Endothelial cell of umbilical vein (primary cell): ENCODE results near the gene MIGA1. TPM values are rescaled to one million over a fixed set of nuclear protein-coding genes. Genes with fewer than 3 reads are reported as not detected.

ENCODE experiments used
- BruUV-seq: library from RNA; stranded (reverse); fragments of 400-500 nt; replicated peaks from 2 replicates; lab custom pipeline; 2021; lab: Mats Ljungman, UMichigan
- CTCF ChIA-PET: fragments of 300-600, 350-600 bp; sonication (Branson Sonifier 250); formaldehyde crosslinking; loops from one replicate; lab custom pipeline; 2021; ENCODE audit warnings: antibody characterized with exemption, inconsistent platforms; lab: Charles Lee
- POLR2A ChIA-PET: fragments of 300-600, 350-600 bp; sonication (Branson Sonifier 250); formaldehyde crosslinking; loops from one replicate; lab custom pipeline; 2021; ENCODE audit warnings: antibody characterized with exemption, inconsistent platforms; lab: Charles Lee
- DNase-seq: peaks from one replicate; pipeline ENCODE4 v3.0.0-alpha.2; 2011; ENCODE audit warnings: low read depth, low spot score
- FAIRE-seq: peaks from 2 replicates; lab custom pipeline; 2011; peaks lifted over from hg19 to GRCh38; lab: Jason Lieb, UNC
- H2AFZ ChIP-seq: 2 replicates; pipeline ENCODE4 v1.6.0; 2012; ENCODE audit warnings: low read depth, low read length, control low read depth, inconsistent platforms
- H3K27ac ChIP-seq: 2 replicates; pipeline ENCODE4 v1.5.1; 2011; ENCODE audit warnings: low read depth, mild to moderate bottlenecking, control low read depth, low read length, moderate library complexity; ENCODE audit not compliant: insufficient read depth
- H3K27me3 ChIP-seq, 2 experiments: 2 replicates each; pipeline versions ENCODE4 v1.6.0 to v1.6.1; 2011; ENCODE audit warnings: low read length in 2 of 2, mixed read lengths in 1 of 2; ENCODE audit not compliant: control insufficient read depth in 2 of 2, insufficient read depth in 2 of 2
- H3K36me3 ChIP-seq, 2 experiments: 2 replicates in 1 of 2; 3 replicates in 1 of 2; pipeline ENCODE4 v1.5.1; 2011; ENCODE audit warnings: low read length in 2 of 2, mild to moderate bottlenecking in 1 of 2, moderate library complexity in 1 of 2; ENCODE audit not compliant: control insufficient read depth in 2 of 2, insufficient read depth in 2 of 2; ENCODE audit errors: extremely low read depth in 1 of 2
- H3K4me1 ChIP-seq: 3 replicates; pipeline ENCODE4 v1.5.1; 2011; ENCODE audit warnings: mild to moderate bottlenecking, low read length; ENCODE audit not compliant: control insufficient read depth, insufficient read depth; ENCODE audit errors: extremely low read depth
- H3K4me2 ChIP-seq: 2 replicates; pipeline ENCODE4 v1.6.1; 2011; ENCODE audit warnings: low read length, control low read depth, mixed read lengths; ENCODE audit not compliant: insufficient read depth
- H3K4me3 ChIP-seq, 3 experiments: fragments of 200-600 bp in 1 of 3; sonication (generic), shearing (Covaris generic) in 1 of 3; replicated peaks in 1 of 3; 2 replicates each; pipeline ENCODE4 v1.5.1; 2011 to 2016; ENCODE audit warnings: control low read depth in 3 of 3, low read length in 3 of 3, mild to moderate bottlenecking in 2 of 3, inconsistent platforms in 1 of 3, low read depth in 1 of 3, moderate library complexity in 1 of 3; ENCODE audit not compliant: insufficient read depth in 1 of 3
- H3K79me2 ChIP-seq: 2 replicates; pipeline ENCODE4 v1.6.0; 2012; ENCODE audit warnings: low read length, inconsistent platforms; ENCODE audit not compliant: control insufficient read depth, insufficient read depth
- H3K9ac ChIP-seq: replicated peaks from 2 replicates; pipeline ENCODE3; 2011; ENCODE audit warnings: low read length, control low read depth; ENCODE audit not compliant: insufficient read depth; ENCODE audit errors: extremely low read depth
- H3K9me1 ChIP-seq: replicated peaks from 3 replicates; pipeline ENCODE4 v1.6.0; 2011; ENCODE audit warnings: mild to moderate bottlenecking, low read length; ENCODE audit not compliant: control insufficient read depth, insufficient read depth; ENCODE audit errors: extremely low read depth
- H3K9me3 ChIP-seq: replicated peaks from 2 replicates; pipeline ENCODE4 v1.5.1; 2012; ENCODE audit warnings: low read length, inconsistent platforms; ENCODE audit not compliant: control insufficient read depth, insufficient read depth
- H4K20me1 ChIP-seq: replicated peaks from 2 replicates; pipeline ENCODE3; 2011; ENCODE audit warnings: mild to moderate bottlenecking, low read length; ENCODE audit not compliant: control insufficient read depth, insufficient read depth; ENCODE audit errors: extremely low read depth
- CTCF ChIP-seq, 2 donors: IDR thresholded peaks; 1 replicate in 1 of 2; 2 replicates in 1 of 2; pipeline ENCODE4 v1.5.1; 2011; ENCODE audit warnings: low read length in 2 of 2, mild to moderate bottlenecking in 2 of 2, moderate library complexity in 2 of 2, control low read depth in 1 of 2, inconsistent platforms in 1 of 2, low read depth in 1 of 2; ENCODE audit not compliant: insufficient read depth in 1 of 2; ENCODE audit errors: extremely low read depth in 1 of 2
- EZH2 ChIP-seq: IDR thresholded peaks from 2 replicates; pipeline ENCODE4 v1.6.1; 2012; ENCODE audit warnings: borderline replicate concordance, low read depth, mild to moderate bottlenecking, moderate library complexity, low read length, inconsistent platforms; ENCODE audit not compliant: severe bottlenecking
- FOS ChIP-seq: IDR thresholded peaks from 2 replicates; pipeline ENCODE4 v1.6.1; 2011; ENCODE audit warnings: mild to moderate bottlenecking, low read length, moderate library complexity, borderline replicate concordance; ENCODE audit not compliant: insufficient read depth
- GATA2 ChIP-seq: IDR thresholded peaks from 2 replicates; pipeline ENCODE4 v1.7.0; 2011; ENCODE audit warnings: low read depth, mild to moderate bottlenecking, moderate library complexity, mixed read lengths, low read length; ENCODE audit not compliant: insufficient read length, insufficient read depth
- JUN ChIP-seq: IDR thresholded peaks from 2 replicates; pipeline ENCODE4 v1.6.1; 2011; ENCODE audit warnings: borderline replicate concordance, low read depth; ENCODE audit not compliant: insufficient read length, insufficient read depth
- MAX ChIP-seq: IDR thresholded peaks from 2 replicates; pipeline ENCODE4 v1.6.1; 2011; ENCODE audit not compliant: insufficient read depth, insufficient read length
- MYC ChIP-seq: IDR thresholded peaks from one replicate; pipeline ENCODE4 v1.6.1; 2011; ENCODE audit warnings: mild to moderate bottlenecking, low read depth, low read length
- POLR2A ChIP-seq: IDR thresholded peaks from 2 replicates; pipeline ENCODE4 v1.6.1; 2012; ENCODE audit warnings: low read depth, mild to moderate bottlenecking, control low read depth, low read length
- POLR2AphosphoS5 ChIP-seq: IDR thresholded peaks from 2 replicates; pipeline ENCODE4 v1.6.1; 2012; ENCODE audit warnings: low read depth, mild to moderate bottlenecking, control low read depth, low read length, moderate library complexity; ENCODE audit not compliant: insufficient read depth
- dilution Hi-C: fragments of 300-500 bp; cut with MboI; formaldehyde crosslinking; loops from one replicate; pipeline ENCODE4 v1.15.0; 2019; ENCODE audit warnings: low sequenced_read_pairs; ENCODE audit not compliant: extremely low pct_ligation_motif_present
- intact Hi-C: fragments of 100-400 bp; cut with micrococcal nuclease; formaldehyde crosslinking; loops from one replicate; pipeline ENCODE4 v1.10.0; 2022
- polyA plus RNA-seq, 4 experiments: library from polyadenylated mRNA; depleted of rRNA in 3 of 4; stranded (reverse) in 3 of 4; unstranded in 1 of 4; fragments of >200 nt; gene quantifications; 2 replicates each; pipeline versions ENCODE4 v1.2.1 to v1.2.3, GENCODE V29; 2011 to 2012; ENCODE audit warnings: missing spikeins in 1 of 4
- total RNA-seq: library from RNA; stranded (reverse); gene quantifications from 2 replicates; pipeline ENCODE4 v1.2.3, GENCODE V29; 2021

MIGA1 gene
- total and polyA plus RNA-seq, 2 donors (not counting 3 experiments of a cell fraction or from before 2014, with no cell fraction given) = 2.8 to 14.6 TPM

- no peaks in the 10 kb centered on the region for H3K9me3 ChIP-seq
- no peak overlapping the region for H3K27ac ChIP-seq
- ChIA-PET POLR2A (no interaction called here), CTCF (no interaction called here)
- no peak overlapping the region for H3K4me3 ChIP-seq
- no peaks in the 10 kb centered on the region for H4K20me1 ChIP-seq
- H2AFZ ChIP-seq = no peak overlapping the region
- H3K4me1 ChIP-seq = no peaks in the 10 kb centered on the region
- no TSS peak for BruUV-seq
- no peak for DNase-seq
- H3K9ac ChIP-seq = no peak overlapping the region
- no peak overlapping the region for H3K4me2 ChIP-seq
- no peaks in the 10 kb centered on the region for H3K79me2 ChIP-seq
- FAIRE-seq = peak; percentile 28
- TF ChIP-seq EZH2 (no peak), GATA2 (no peak), POLR2A (no peak), CTCF (IDR thresholded peaks at IDR 0.05; ENCODE audit: extremely low read depth in 1 of 2, insufficient read depth in 1 of 2, low read depth in 1 of 2, low read length in 2 of 2) (no peak), MAX (no peak), JUN (no peak), MYC (no peak), FOS (no peak), POLR2AphosphoS5 (no peak)
- dilution Hi-C loops = no loop called here
- H3K9me1 ChIP-seq = no peaks in the 10 kb centered on the region
- intact Hi-C loops = no loop called here
- no peaks in the 10 kb centered on the region for H3K27me3 ChIP-seq
- H3K36me3 ChIP-seq = no peaks in the 10 kb centered on the region
Observed at GRCh38 chr1:77873461-77873860, 94.0 kb downstream of the MIGA1 start.
